BE2C (cell line): ENCODE results near the gene SLC22A23.

ENCODE experiments used
- DNase-seq: peaks from one replicate; pipeline ENCODE4 v3.0.0-alpha.2; 2020
- H3K27me3 ChIP-seq: fragments of 250-450 bp; sonication (Bioruptor Pico); 2 replicates; pipeline ENCODE4 v1.5.1; 2020; ENCODE audit warnings: mild to moderate bottlenecking
- H3K36me3 ChIP-seq: fragments of 250-450 bp; sonication (Bioruptor Pico); 2 replicates; pipeline ENCODE4 v1.5.1; 2020; ENCODE audit warnings: mild to moderate bottlenecking
- H3K4me1 ChIP-seq: fragments of 250-450 bp; sonication (Bioruptor Pico); 2 replicates; pipeline ENCODE4 v1.5.1; 2020
- H3K4me3 ChIP-seq: 2 replicates; pipeline ENCODE4 v1.5.1; 2011; ENCODE audit warnings: low read depth, low read length
- H3K9me3 ChIP-seq: fragments of 250-450 bp; sonication (Bioruptor Pico); 2 replicates; pipeline ENCODE4 v1.5.1; 2020
- CTCF ChIP-seq: IDR thresholded peaks from 2 replicates; pipeline ENCODE4 v1.5.1; 2012; ENCODE audit warnings: mild to moderate bottlenecking, low read depth, low read length

SLC22A23 gene

GRCh38 chr6:3226042-3226441 is 230.8 kb downstream of the SLC22A23 start:
- Histone ChIP-seq H3K4me3 (peak overlapping the region; percentile 94), H3K27me3 (peaks cover 17% of the 10 kb centered on the region), H3K4me1 (peaks cover 5% of the 10 kb centered on the region; the same call in 1 of the 2 replicates), H3K9me3 (no peaks in the 10 kb centered on the region), H3K36me3 (peaks cover 15% of the 10 kb centered on the region)
- no peak for DNase-seq
- no peak for TF ChIP-seq CTCF

DNA sequence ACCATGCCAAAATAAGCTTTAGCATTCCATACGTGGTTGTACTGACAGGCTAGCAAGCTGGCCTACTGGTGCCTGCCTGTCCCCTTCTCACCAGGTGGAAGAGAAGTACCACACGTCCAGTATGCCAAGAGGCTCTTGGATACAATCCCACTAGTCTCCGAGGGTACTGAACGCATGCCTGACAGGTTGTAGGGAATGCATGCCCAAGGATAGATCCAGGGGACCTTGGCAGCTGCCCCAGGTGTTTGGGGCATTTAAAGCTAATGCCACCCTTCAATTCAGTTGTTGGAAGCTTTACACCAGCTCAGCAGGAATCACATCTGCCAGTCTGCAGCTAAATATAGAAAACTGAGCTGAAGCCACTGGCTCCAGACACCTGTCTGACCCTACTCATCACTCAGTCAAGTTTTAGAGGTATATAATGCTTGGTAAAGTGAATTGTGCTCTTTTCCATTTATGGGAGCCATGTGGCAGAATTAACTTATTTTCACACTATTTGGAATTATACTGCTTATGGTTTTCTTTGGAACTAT is 234.3 kb downstream of the SLC22A23 start:
- Histone ChIP-seq H3K4me3 (no peak overlapping the region), H3K36me3 (peaks cover 15% of the 10 kb centered on the region), H3K27me3 (no peaks in the 10 kb centered on the region), H3K9me3 (no peaks in the 10 kb centered on the region), H3K4me1 (no peaks in the 10 kb centered on the region; the same call in 1 of the 2 replicates)
- no peak for TF ChIP-seq CTCF
- no peak for DNase-seq

- Histone ChIP-seq H3K36me3 (peaks cover 15% of the 10 kb centered on the region), H3K9me3 (no peaks in the 10 kb centered on the region), H3K4me3 (no peak overlapping the region), H3K27me3 (no peaks in the 10 kb centered on the region), H3K4me1 (no peaks in the 10 kb centered on the region; the same call in 1 of the 2 replicates)
- TF ChIP-seq CTCF: no peak
- no peak for DNase-seq
These were observed 235.3 kb downstream of the SLC22A23 start for GRCh38 chr6:3221578-3221977.

DNA sequence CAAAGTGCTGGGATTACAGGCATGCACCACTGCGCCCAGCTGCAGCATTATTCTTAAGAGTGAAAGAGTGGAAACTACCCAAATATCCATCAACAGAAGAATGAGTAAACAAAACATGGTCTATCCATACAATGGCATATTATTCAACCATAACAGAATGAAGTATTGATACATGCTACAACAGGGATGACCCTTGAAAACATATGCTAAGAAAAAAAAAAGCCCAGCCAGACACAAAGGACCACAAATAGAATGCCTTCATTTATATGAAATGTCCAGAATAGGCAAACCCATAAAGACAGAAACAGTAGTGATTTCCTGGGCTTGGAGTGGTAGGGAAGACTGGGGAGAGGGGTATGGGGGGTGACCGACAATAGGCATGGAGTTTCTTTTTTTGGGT is 236.5 kb downstream of the SLC22A23 start:
- no peak overlapping the region for H3K4me3 ChIP-seq
- peaks cover 8% of the 10 kb centered on the region; the same call in 1 of the 2 replicates for H3K36me3 ChIP-seq
- TF ChIP-seq CTCF: no peak
- no peaks in the 10 kb centered on the region for H3K27me3 ChIP-seq
- H3K4me1 ChIP-seq: no peaks in the 10 kb centered on the region
- DNase-seq: no peak
- H3K9me3 ChIP-seq: no peaks in the 10 kb centered on the region
